Muscle of leg (tissue), 11 donors: ENCODE results near the gene ZNHIT1. TPM values are rescaled to one million over a fixed set of nuclear protein-coding genes. Genes with fewer than 3 reads are reported as not detected.

Source experiments
- DNase-seq: peaks from one replicate; pipeline ENCODE4 v3.0.0; 2013
- H3K27ac ChIP-seq: one replicate; pipeline ENCODE4 v1.5.1; 2013; ENCODE audit warnings: mild to moderate bottlenecking, low read length, control low read depth
- H3K27me3 ChIP-seq: one replicate; pipeline ENCODE4 v1.6.1; 2013; ENCODE audit warnings: low read length; ENCODE audit not compliant: control insufficient read depth, insufficient read depth
- H3K36me3 ChIP-seq: one replicate; pipeline ENCODE4 v1.6.1; 2013; ENCODE audit warnings: low read length; ENCODE audit not compliant: control insufficient read depth, insufficient read depth
- H3K4me1 ChIP-seq: one replicate; pipeline ENCODE4 v1.6.1; 2013; ENCODE audit warnings: low read length; ENCODE audit not compliant: control insufficient read depth, insufficient read depth
- H3K4me3 ChIP-seq: one replicate; pipeline ENCODE4 v1.5.1; 2013; ENCODE audit warnings: low read length, control low read depth
- H3K9me3 ChIP-seq: replicated peaks from 2 replicates; pipeline ENCODE4 v1.6.1; 2013; ENCODE audit warnings: low read depth, low read length; ENCODE audit not compliant: control insufficient read depth
- WGBS: methylation state at CpG from one replicate; pipeline ENCODE4 v1.1.5; 2013; ENCODE audit warnings: missing lambda C conversion rate; ENCODE audit not compliant: insufficient coverage; 5-methylcytosine and 5-hydroxymethylcytosine counted together
- polyA plus RNA-seq, 8 donors: library from polyadenylated mRNA; unstranded; fragments of 120-200 nt; gene quantifications; one replicate each; pipeline versions ENCODE4 v1.2.1 to v1.2.3, GENCODE V29; 2013; ENCODE audit warnings: inconsistent platforms in 1 of 8, low replicate concordance in 1 of 8; ENCODE audit not compliant: insufficient read length in 8 of 8, insufficient read depth in 1 of 8
- total RNA-seq: library from RNA; stranded (reverse); fragments of 120-200 nt; gene quantifications from one replicate; pipeline ENCODE4 v1.2.4, GENCODE V29; 2013

Gene ZNHIT1
- total and polyA plus RNA-seq, 9 donors: 45.4 to 67.3 (median 47.8) TPM

DNA sequence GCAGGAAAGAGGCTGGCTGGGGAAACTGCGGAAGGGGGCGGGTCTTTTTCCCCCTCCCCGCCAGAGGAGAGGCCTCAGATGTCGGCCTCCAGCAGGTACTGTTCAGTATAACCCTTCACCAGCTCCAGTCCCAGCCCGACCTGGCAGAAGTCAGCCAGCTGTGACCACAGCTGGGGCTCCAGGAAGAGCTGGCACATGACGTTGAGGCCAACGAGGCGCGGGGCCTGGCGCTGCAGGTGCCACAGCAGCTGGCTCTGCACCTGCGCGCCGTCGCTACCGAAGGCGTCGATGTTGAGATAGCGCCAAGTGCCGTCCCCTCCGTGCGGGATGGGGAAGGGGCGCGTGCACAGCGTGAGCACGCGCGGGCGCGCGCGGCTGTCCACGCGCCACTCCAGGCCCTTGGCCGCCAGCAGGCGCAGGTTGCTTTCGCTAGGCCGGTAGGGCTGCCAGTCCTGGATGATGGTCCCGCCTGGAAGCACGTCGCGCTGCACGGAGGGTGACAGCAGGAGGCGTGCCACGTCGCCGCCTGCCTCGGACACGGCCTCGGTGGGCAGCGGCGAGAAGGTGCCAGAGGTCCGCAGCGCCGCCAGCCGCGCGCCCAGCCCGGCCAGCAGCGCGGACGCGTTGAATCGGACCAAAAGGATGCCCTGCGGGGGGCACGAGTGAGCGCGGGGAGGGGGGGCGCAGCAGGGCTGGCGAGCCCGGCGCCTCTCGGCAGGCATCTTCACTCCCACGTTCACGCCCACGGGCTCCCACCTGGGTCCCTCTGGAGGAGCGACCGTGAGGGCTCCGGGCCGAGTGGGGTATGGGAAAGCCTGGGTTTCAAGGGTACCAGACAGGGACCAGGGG, 45.7 kb upstream of the ZNHIT1 start:
- H3K4me1 ChIP-seq: peaks cover 22% of the 10 kb centered on the region
- H3K27me3 ChIP-seq: peaks cover 100% of the 10 kb centered on the region
- H3K4me3 ChIP-seq: no peak overlapping the region
- H3K36me3 ChIP-seq: no peaks in the 10 kb centered on the region
- H3K9me3 ChIP-seq: no peaks in the 10 kb centered on the region
- WGBS: under 1% methylated on average over 77 of the region's 79 CpGs
- no peak for DNase-seq
- H3K27ac ChIP-seq: no peak overlapping the region

GRCh38 chr7:101172854-101173751, 44.9 kb upstream of the ZNHIT1 start:
- H3K4me3 ChIP-seq: no peak overlapping the region
- peak; percentile 37 for DNase-seq

GRCh38 chr7:101173752-101174244, 44.2 kb upstream of the ZNHIT1 start:
- Histone ChIP-seq H3K9me3 (no peaks in the 10 kb centered on the region), H3K4me3 (no peak overlapping the region), H3K27ac (no peak overlapping the region), H3K27me3 (peaks cover 100% of the 10 kb centered on the region), H3K4me1 (peaks cover 22% of the 10 kb centered on the region), H3K36me3 (no peaks in the 10 kb centered on the region)
- 8% methylated on average over 14 of the region's 16 CpGs for WGBS
- no peak for DNase-seq

More at GRCh38 chr7:101172854-101173751, 44.9 kb upstream of the ZNHIT1 start:
- under 1% methylated on average over 44 of the region's 53 CpGs for WGBS
- Histone ChIP-seq H3K4me1 (peaks cover 22% of the 10 kb centered on the region), H3K27me3 (peaks cover 100% of the 10 kb centered on the region), H3K36me3 (no peaks in the 10 kb centered on the region), H3K9me3 (no peaks in the 10 kb centered on the region), H3K27ac (no peak overlapping the region)

GRCh38 chr7:101174322-101174854, 43.6 kb upstream of the ZNHIT1 start:
- Histone ChIP-seq H3K4me3 (no peak overlapping the region), H3K4me1 (peaks cover 22% of the 10 kb centered on the region), H3K27me3 (peaks cover 100% of the 10 kb centered on the region), H3K36me3 (no peaks in the 10 kb centered on the region), H3K9me3 (no peaks in the 10 kb centered on the region), H3K27ac (no peak overlapping the region)
- no peak for DNase-seq
- 2% methylated on average over 27 of the region's 28 CpGs for WGBS

GRCh38 chr7:101175664-101176063, 42.3 kb upstream of the ZNHIT1 start:
- H3K27me3 ChIP-seq: peaks cover 100% of the 10 kb centered on the region
- no CpG with 5 or more reads among the region's 3 CpGs for WGBS
- H3K4me3 ChIP-seq: no peak overlapping the region
- H3K9me3 ChIP-seq: no peaks in the 10 kb centered on the region
- no peaks in the 10 kb centered on the region for H3K36me3 ChIP-seq
- peaks cover 26% of the 10 kb centered on the region for H3K4me1 ChIP-seq
- no peak for DNase-seq
- no peak overlapping the region for H3K27ac ChIP-seq

DNA sequence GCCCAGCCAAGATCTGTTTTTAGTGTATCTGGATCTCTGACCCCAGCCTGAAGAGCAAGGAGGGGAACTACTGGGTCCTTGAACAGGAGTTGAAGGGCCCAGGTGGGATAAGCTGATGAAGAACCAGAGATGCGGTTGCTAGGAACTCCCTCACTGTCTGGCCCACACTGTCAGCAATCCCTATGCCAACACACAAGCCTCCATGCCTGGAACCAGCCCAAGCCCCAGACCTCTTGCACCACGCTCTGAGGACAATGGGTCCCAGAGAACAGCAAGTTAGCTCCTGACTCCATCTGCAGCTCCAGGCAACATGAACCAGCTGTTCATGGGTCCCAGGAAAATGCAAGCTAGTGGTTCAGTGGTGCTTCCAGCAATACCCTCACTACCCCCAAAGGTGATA, 40.3 kb upstream of the ZNHIT1 start:
- WGBS: 83% methylated on average over 1 of the region's 2 CpGs
- Histone ChIP-seq H3K36me3 (no peaks in the 10 kb centered on the region), H3K9me3 (no peaks in the 10 kb centered on the region), H3K4me1 (peaks cover 17% of the 10 kb centered on the region), H3K27ac (no peak overlapping the region), H3K4me3 (no peak overlapping the region), H3K27me3 (peaks cover 100% of the 10 kb centered on the region)
- DNase-seq: no peak

DNA sequence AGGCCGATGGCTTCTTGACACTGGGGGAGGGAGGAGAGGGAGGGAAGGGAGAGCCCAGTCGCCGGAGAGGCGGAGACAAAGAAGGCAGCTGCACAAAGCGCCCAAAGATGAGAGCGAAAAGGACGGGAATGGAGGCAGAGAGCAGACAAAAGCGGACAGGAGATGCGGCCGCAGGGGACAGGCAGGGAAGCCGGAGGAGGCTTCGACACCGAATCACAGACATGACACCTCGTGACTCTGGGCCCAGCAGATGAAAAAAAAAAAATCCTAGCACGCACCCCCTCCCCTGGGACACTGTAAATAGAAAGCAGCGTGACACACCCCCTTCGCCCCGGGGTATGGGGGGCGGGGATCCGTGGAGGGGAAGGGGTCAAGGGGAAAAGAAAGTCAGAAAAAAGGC, 38.8 kb upstream of the ZNHIT1 start:
- no peak overlapping the region for H3K4me3 ChIP-seq
- peaks cover 4% of the 10 kb centered on the region for H3K4me1 ChIP-seq
- no peaks in the 10 kb centered on the region for H3K36me3 ChIP-seq
- H3K27me3 ChIP-seq: peaks cover 86% of the 10 kb centered on the region
- DNase-seq: no peak
- 0% methylated on average over 13 of the region's 20 CpGs for WGBS
- no peak overlapping the region for H3K27ac ChIP-seq
- no peaks in the 10 kb centered on the region for H3K9me3 ChIP-seq

- Histone ChIP-seq H3K4me1 (peaks cover 4% of the 10 kb centered on the region), H3K36me3 (no peaks in the 10 kb centered on the region), H3K4me3 (no peak overlapping the region), H3K27me3 (peaks cover 86% of the 10 kb centered on the region), H3K9me3 (no peaks in the 10 kb centered on the region), H3K27ac (no peak overlapping the region)
- no peak for DNase-seq
- under 1% methylated on average over 19 of the region's 27 CpGs for WGBS
Measured at GRCh38 chr7:101179713-101180112, 38.3 kb upstream of the ZNHIT1 start.

DNA sequence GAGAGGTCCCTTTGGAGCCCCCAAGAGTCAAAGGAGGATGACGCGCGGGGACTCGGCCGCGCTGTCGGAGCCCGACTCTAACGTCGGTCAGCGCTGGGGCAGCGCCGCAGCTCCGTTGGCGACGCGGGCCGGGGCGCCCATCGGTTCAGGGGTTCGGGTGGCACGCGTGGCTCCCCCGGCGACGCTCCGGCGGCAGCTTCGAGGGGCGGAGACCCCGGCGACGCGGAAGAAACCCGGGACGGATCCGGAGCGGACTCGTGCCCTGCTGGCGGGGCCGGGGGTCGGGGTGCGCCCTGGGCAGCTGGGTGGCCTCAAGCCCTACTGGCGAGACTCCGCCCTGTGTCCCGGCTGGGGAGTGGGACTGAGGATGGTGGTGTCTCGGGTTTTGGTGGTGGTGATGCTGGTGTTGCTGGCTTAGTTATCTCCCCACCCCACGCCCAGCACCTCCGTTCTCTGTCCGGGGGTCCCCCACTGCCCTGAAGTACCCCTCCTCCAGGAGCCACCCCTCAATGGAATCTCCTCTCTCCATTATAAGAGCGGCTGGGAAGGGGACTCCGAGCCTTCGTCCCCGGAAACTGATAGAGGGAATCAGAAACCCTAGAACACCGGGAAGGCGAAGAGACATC, 37.7 kb upstream of the ZNHIT1 start, which contains the start of gene NAT16:
TSS of gene NAT16 (minus strand) at position 164 of the 626 bp plus-strand sequence. CDS start 5,486 bp downstream, outside the sequence.
- Histone ChIP-seq H3K9me3 (no peaks in the 10 kb centered on the region), H3K27me3 (peaks cover 81% of the 10 kb centered on the region), H3K27ac (no peak within 1 kb of the TSS), H3K4me3 (no peak within 1 kb of the TSS), H3K4me1 (peaks cover 4% of the 10 kb centered on the region), H3K36me3 (no peaks in the 10 kb centered on the region)
- 4% methylated on average over 46 of the region's 56 CpGs for WGBS
- DNase-seq: no peak
